ENCODE data around the gene CCDC9. TPM values are rescaled to one million over a fixed set of nuclear protein-coding genes. Genes with fewer than 3 reads are reported as not detected.
A peak's percentile ranks its signal among the peaks of the same experiment; 100 is the strongest.

Gene CCDC9
- total and polyA plus RNA-seq, 4 donors, result 17.5 to 44.5 (median 34.5) TPM

DNA sequence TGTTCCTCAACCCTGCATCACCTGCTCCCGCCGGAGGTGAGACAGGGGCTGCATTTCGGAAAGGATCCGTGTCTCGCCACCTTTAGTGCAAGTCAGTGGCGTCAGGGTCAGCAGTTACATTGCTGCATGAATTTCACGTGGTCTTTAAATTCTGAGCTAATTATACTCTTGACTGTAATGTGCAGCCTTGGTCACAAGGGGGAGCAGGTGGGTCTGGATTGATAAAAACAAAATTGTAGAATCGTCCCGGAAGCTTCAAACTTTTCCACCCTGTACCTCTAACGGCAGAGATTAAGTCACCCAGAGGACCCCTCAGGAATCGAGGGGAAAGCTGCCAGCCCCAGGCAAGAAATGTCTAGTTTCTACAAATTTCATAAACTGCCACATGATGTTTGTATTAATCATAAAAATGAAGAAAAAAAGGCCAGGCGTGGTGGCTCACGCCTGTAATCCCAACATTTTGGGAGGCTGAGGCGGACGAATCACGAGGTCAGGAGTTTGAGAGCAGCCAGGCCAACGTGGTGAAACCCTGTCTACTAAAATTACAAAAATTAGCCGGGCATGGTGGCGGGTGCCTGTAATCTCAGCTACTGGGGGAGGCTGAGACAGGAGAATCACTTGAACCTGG is 45.5 kb upstream of the CCDC9 start:
- peaks cover 0 to 3% (median 0%) of the 10 kb centered on the region in 5 donors for H3K4me1 ChIP-seq (ENCODE audit: control insufficient read depth in 5 of 5, insufficient read depth in 5 of 5, low read length in 5 of 5)
- DNase-seq (peak; percentile 83 to 88 (median 88)), ATAC-seq (ENCODE audit: insufficient read depth, low FRiP score) (peak; percentile 76)
- TF ChIP-seq, protein P1, sequence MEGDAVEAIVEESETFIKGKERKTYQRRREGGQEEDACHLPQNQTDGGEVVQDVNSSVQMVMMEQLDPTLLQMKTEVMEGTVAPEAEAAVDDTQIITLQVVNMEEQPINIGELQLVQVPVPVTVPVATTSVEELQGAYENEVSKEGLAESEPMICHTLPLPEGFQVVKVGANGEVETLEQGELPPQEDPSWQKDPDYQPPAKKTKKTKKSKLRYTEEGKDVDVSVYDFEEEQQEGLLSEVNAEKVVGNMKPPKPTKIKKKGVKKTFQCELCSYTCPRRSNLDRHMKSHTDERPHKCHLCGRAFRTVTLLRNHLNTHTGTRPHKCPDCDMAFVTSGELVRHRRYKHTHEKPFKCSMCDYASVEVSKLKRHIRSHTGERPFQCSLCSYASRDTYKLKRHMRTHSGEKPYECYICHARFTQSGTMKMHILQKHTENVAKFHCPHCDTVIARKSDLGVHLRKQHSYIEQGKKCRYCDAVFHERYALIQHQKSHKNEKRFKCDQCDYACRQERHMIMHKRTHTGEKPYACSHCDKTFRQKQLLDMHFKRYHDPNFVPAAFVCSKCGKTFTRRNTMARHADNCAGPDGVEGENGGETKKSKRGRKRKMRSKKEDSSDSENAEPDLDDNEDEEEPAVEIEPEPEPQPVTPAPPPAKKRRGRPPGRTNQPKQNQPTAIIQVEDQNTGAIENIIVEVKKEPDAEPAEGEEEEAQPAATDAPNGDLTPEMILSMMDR (IDR thresholded peaks at IDR 0.05; ENCODE audit: control extremely low read depth, extremely low read depth), result peak; percentile 97
- no peak overlapping the region for H3K9ac ChIP-seq (ENCODE audit: insufficient read depth in 1 of 2, low read length in 2 of 2)
- peaks cover 8 to 24% (median 14%) of the 10 kb centered on the region in 4 donors for H3K36me3 ChIP-seq (ENCODE audit: control insufficient read depth in 4 of 4, insufficient read depth in 4 of 4, low read length in 4 of 4)
- WGBS, 2 donors, result 35 to 36% methylated on average over 19 of the region's 19 CpGs
- H3K4me3 ChIP-seq, result no peak overlapping the region
- no peaks in the 10 kb centered on the region for H3K27me3 ChIP-seq (ENCODE audit: control insufficient read depth in 3 of 3, insufficient read depth in 3 of 3, low read length in 2 of 3)
- H3K9me3 ChIP-seq (ENCODE audit: control insufficient read depth in 4 of 4, insufficient read depth in 3 of 4, low read length in 3 of 4), result no peaks in the 10 kb centered on the region
- H3K27ac ChIP-seq (ENCODE audit: low read depth in 1 of 2, low read length in 1 of 2), result peak overlapping the region in 1 of 2 donors; percentile 84

DNA sequence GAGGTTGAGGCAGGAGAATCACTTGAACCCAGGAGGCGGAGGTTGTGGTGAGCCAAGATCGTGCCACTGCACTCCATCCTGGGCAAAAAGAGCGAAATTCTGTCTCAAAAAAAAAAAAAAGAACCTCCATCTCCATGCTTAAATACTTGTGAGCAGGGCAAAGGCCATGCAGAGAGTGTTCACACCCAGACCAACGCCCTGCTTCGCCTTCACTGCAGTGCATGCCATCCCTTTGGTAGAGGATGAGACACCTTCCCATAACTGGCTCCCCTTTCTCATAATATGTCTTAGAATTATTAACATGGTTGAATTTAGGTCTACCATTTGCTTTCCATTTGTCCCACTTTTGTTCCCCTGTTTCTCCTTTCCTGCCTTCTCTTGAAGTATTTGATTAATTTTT is 40.7 kb upstream of the CCDC9 start:
- Histone ChIP-seq H3K27me3 (ENCODE audit: control insufficient read depth in 3 of 3, insufficient read depth in 3 of 3, low read length in 2 of 3) (no peaks in the 10 kb centered on the region), H3K36me3 (ENCODE audit: control insufficient read depth in 4 of 4, insufficient read depth in 4 of 4, low read length in 4 of 4) (peaks cover 0 to 1% (median under 1%) of the 10 kb centered on the region in 4 donors), H3K4me3 (no peak overlapping the region), H3K9ac (ENCODE audit: insufficient read depth in 1 of 2, low read length in 2 of 2) (no peak overlapping the region), H3K27ac (ENCODE audit: low read depth in 1 of 2, low read length in 1 of 2) (no peak overlapping the region), H3K9me3 (ENCODE audit: control insufficient read depth in 4 of 4, insufficient read depth in 3 of 4, low read length in 3 of 4) (no peaks in the 10 kb centered on the region), H3K4me1 (ENCODE audit: control insufficient read depth in 5 of 5, insufficient read depth in 5 of 5, low read length in 5 of 5) (peaks cover 0 to 3% (median 0%) of the 10 kb centered on the region in 5 donors)
- 95 to 99% methylated on average over 5 of the region's 5 CpGs for WGBS, 2 donors
- TF ChIP-seq, protein P1 (IDR thresholded peaks at IDR 0.05; ENCODE audit: control extremely low read depth, extremely low read depth), result no peak
- DNase-seq, result no peak
- ATAC-seq (ENCODE audit: insufficient read depth, low FRiP score), result no peak

DNA sequence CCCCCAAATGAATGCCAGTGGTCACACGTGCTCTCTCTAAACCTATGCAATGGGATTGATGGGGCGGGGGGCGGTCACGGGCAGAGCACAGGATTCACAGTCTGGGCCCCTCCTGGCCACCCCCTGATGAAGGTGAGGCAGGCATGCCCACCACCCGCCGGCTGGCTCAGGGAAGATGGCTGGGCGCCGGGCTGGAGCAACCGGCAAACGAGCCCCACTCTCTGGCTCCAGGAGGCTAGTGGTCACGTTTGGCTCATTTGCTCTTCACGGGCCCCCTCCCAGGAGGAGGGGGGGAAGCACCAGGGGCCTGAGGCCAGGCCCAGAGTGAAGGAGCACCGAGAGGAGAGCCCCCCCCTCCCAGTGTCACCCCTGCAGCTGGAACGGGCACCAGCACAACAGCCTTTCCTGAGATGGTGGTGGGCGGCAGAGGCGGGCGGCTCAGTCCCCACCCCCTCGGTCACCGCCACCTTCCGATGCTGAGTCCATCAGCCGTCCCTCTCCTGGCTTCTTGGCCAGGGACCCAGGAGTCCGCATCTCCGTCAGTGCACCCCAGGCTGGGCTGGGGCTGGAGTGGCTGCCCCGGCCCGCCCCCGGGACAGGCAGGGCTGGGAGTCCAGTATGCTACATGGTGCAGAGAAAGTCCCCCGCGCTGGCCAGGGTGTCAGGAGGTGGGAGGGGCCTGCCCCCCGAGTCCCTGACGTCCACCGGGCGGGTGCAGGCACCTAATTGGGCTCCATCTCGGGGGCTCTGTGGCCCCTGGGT is 35.1 kb upstream of the CCDC9 start:
- DNase-seq (no peak), ATAC-seq (ENCODE audit: insufficient read depth, low FRiP score) (no peak)
- no peak overlapping the region for H3K9ac ChIP-seq (ENCODE audit: insufficient read depth in 1 of 2, low read length in 2 of 2)
- no peaks in the 10 kb centered on the region for H3K27me3 ChIP-seq (ENCODE audit: control insufficient read depth in 3 of 3, insufficient read depth in 3 of 3, low read length in 2 of 3)
- H3K36me3 ChIP-seq (ENCODE audit: control insufficient read depth in 4 of 4, insufficient read depth in 4 of 4, low read length in 4 of 4), result peaks cover 0 to 19% (median 2%) of the 10 kb centered on the region in 4 donors
- H3K4me3 ChIP-seq, result no peak overlapping the region
- no peak overlapping the region for H3K27ac ChIP-seq (ENCODE audit: low read depth in 1 of 2, low read length in 1 of 2)
- TF ChIP-seq, protein P1 (IDR thresholded peaks at IDR 0.05; ENCODE audit: control extremely low read depth, extremely low read depth), result no peak
- H3K4me1 ChIP-seq (ENCODE audit: control insufficient read depth in 5 of 5, insufficient read depth in 5 of 5, low read length in 5 of 5), result peaks cover 0 to 3% (median 0%) of the 10 kb centered on the region in 5 donors
- H3K9me3 ChIP-seq (ENCODE audit: control insufficient read depth in 4 of 4, insufficient read depth in 3 of 4, low read length in 3 of 4), result no peaks in the 10 kb centered on the region
- WGBS, 2 donors, result 90 to 94% methylated on average over 31 to 33 of the region's 33 CpGs

Data from lung (tissue), 12 donors.